Neural cell (in vitro differentiated cells): Measurements from ENCODE around the gene ADCY5. TPM values are rescaled to one million over a fixed set of nuclear protein-coding genes. Genes with fewer than 3 reads are reported as not detected.

ENCODE experiments used
- H2AFZ ChIP-seq: fragments of 200-600, 300-800 bp; sonication (generic), shearing (Covaris generic); 2 replicates; pipeline ENCODE4 v1.6.0; 2014; ENCODE audit warnings: low read depth, mild to moderate bottlenecking, antibody characterized with exemption, low read length, moderate library complexity
- H3F3A ChIP-seq: fragments of 200-600 bp; shearing (Covaris generic); 2 replicates; pipeline ENCODE4 v1.6.1; 2016; ENCODE audit warnings: mild to moderate bottlenecking, moderate library complexity, mixed read lengths, antibody characterized with exemption, low read length; ENCODE audit not compliant: insufficient read depth, poor library complexity, severe bottlenecking
- H3K27ac ChIP-seq: fragments of 200-600, 300-800 bp; sonication (generic), shearing (Covaris generic); 2 replicates; pipeline ENCODE4 v1.5.1; 2014; ENCODE audit warnings: mild to moderate bottlenecking, low read length, moderate library complexity
- H3K27me3 ChIP-seq: fragments of 300-800, 200-600 bp; sonication (generic), shearing (Covaris generic); 2 replicates; pipeline ENCODE4 v1.6.0; 2014; ENCODE audit warnings: mild to moderate bottlenecking, low read depth, low read length, moderate library complexity; ENCODE audit not compliant: insufficient read depth
- H3K36me3 ChIP-seq: fragments of 300-800, 200-600 bp; sonication (generic), shearing (Covaris generic); 2 replicates; pipeline ENCODE4 v1.5.1; 2014; ENCODE audit warnings: mild to moderate bottlenecking, antibody characterized with exemption, low read length, moderate library complexity; ENCODE audit not compliant: insufficient read depth
- H3K4me2 ChIP-seq: fragments of 300-800, 200-600 bp; sonication (generic), shearing (Covaris generic); 2 replicates; pipeline ENCODE4 v1.6.0; 2014; ENCODE audit warnings: mild to moderate bottlenecking, low read length
- H3K4me3 ChIP-seq: fragments of 300-800, 200-600 bp; sonication (generic), shearing (Covaris generic); 2 replicates; pipeline ENCODE4 v1.5.1; 2014; ENCODE audit warnings: mild to moderate bottlenecking, low read length, moderate library complexity
- H3K79me2 ChIP-seq: fragments of 200-600 bp; shearing (Covaris generic); replicated peaks from 2 replicates; pipeline ENCODE4 v1.6.0; 2014; ENCODE audit warnings: mild to moderate bottlenecking, low read length, moderate library complexity; ENCODE audit not compliant: insufficient read depth
- H3K9ac ChIP-seq: fragments of 300-800, 200-600 bp; sonication (generic), shearing (Covaris generic); 2 replicates; pipeline ENCODE4 v1.6.1; 2016; ENCODE audit warnings: mild to moderate bottlenecking, low read length, mixed read lengths
- H3K9me2 ChIP-seq: fragments of 200-600 bp; shearing (Covaris generic); 2 replicates; pipeline ENCODE4 v1.6.1; 2016; ENCODE audit warnings: mild to moderate bottlenecking, low read length, mixed read lengths; ENCODE audit not compliant: insufficient read depth
- H3K9me3 ChIP-seq: fragments of 200-600, 300-800 bp; sonication (generic), shearing (Covaris generic); 2 replicates; pipeline ENCODE4 v1.6.1; 2016; ENCODE audit warnings: mild to moderate bottlenecking, mixed run types, low read length, moderate library complexity, mixed read lengths
- H4K20me1 ChIP-seq: fragments of 200-600 bp; shearing (Covaris generic); 2 replicates; pipeline ENCODE4 v1.6.1; 2016; ENCODE audit warnings: mild to moderate bottlenecking, mixed run types; ENCODE audit not compliant: insufficient read depth
- EP300 ChIP-seq: fragments of 450-650 bp; conservative IDR thresholded peaks from 2 replicates; pipeline ENCODE4 v1.6.1; 2014; ENCODE audit warnings: antibody characterized with exemption, mild to moderate bottlenecking, moderate library complexity; ENCODE audit not compliant: poor library complexity, severe bottlenecking
- EZH2 ChIP-seq: fragments of 200-600, 300-800 bp; shearing (Covaris generic), sonication (generic); IDR thresholded peaks from 2 replicates; pipeline ENCODE4 v1.6.1; 2014; ENCODE audit warnings: antibody characterized with exemption, low read length, borderline replicate concordance, mild to moderate bottlenecking; ENCODE audit not compliant: insufficient read depth, poor library complexity, severe bottlenecking
- MXI1 ChIP-seq: fragments of 450-650 bp; conservative IDR thresholded peaks from 2 replicates; pipeline ENCODE4 v1.6.1; 2014; ENCODE audit warnings: antibody characterized with exemption, mild to moderate bottlenecking; ENCODE audit not compliant: poor library complexity, severe bottlenecking
- POLR2AphosphoS5 ChIP-seq: IDR thresholded peaks from 2 replicates; pipeline ENCODE4 v1.6.1; 2012
- RAD21 ChIP-seq: fragments of 450-650 bp; conservative IDR thresholded peaks from 2 replicates; pipeline ENCODE4 v1.6.1; 2014; ENCODE audit warnings: antibody characterized with exemption, mild to moderate bottlenecking, moderate library complexity
- SMC3 ChIP-seq: fragments of 450-650 bp; conservative IDR thresholded peaks from 2 replicates; pipeline ENCODE4 v1.6.1; 2014; ENCODE audit warnings: antibody characterized with exemption, mild to moderate bottlenecking, moderate library complexity; ENCODE audit not compliant: poor library complexity
- TAF1 ChIP-seq: IDR thresholded peaks from 2 replicates; pipeline ENCODE4 v1.6.1; 2012; ENCODE audit warnings: low read depth
- polyA plus RNA-seq: library from polyadenylated mRNA; depleted of rRNA; stranded (reverse); fragments of >200 nt; gene quantifications from 2 replicates; pipeline ENCODE4 v1.2.3, GENCODE V29; 2014
- TF ChIP-seq, protein P1 (sequence below): fragments of 450-650 bp; IDR thresholded peaks from 2 replicates; pipeline ENCODE4 v1.5.1; 2014; ENCODE audit warnings: antibody characterized with exemption, mild to moderate bottlenecking, moderate library complexity; ENCODE audit not compliant: poor library complexity, severe bottlenecking
- TF ChIP-seq, protein P2 (sequence below): IDR thresholded peaks from 2 replicates; pipeline ENCODE4 v1.6.1; 2012; ENCODE audit warnings: borderline replicate concordance

The ADCY5 gene
- polyA plus RNA-seq, 1 donor from 2014 or later, result 7.7 TPM

DNA sequence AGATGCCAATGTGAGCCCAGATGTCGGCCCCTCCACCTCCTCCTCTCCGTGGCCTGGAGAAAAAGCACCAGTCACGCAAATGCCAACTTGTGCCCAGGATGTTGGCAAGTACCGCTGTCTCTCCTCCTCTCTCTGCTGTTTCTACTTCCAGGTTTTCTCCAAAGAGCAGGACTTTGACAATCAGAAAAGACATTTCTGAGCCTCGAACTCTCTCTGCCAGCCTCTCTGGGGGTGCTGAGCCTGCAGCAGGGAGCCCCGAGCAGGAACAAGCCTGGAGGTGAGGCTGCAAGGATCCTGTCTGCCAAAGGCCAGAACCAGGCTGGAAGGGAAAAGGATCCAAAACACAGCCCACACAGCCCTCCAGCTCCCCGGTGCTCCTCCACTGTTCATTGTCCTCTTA lies 157.5 kb downstream of the ADCY5 start:
- TF ChIP-seq, protein P1, sequence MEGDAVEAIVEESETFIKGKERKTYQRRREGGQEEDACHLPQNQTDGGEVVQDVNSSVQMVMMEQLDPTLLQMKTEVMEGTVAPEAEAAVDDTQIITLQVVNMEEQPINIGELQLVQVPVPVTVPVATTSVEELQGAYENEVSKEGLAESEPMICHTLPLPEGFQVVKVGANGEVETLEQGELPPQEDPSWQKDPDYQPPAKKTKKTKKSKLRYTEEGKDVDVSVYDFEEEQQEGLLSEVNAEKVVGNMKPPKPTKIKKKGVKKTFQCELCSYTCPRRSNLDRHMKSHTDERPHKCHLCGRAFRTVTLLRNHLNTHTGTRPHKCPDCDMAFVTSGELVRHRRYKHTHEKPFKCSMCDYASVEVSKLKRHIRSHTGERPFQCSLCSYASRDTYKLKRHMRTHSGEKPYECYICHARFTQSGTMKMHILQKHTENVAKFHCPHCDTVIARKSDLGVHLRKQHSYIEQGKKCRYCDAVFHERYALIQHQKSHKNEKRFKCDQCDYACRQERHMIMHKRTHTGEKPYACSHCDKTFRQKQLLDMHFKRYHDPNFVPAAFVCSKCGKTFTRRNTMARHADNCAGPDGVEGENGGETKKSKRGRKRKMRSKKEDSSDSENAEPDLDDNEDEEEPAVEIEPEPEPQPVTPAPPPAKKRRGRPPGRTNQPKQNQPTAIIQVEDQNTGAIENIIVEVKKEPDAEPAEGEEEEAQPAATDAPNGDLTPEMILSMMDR, result no peak
- TF ChIP-seq EZH2 (no peak), TAF1 (no peak), EP300 (no peak), POLR2AphosphoS5 (no peak), SMC3 (no peak), MXI1 (no peak), RAD21 (no peak)
- TF ChIP-seq, protein P2, sequence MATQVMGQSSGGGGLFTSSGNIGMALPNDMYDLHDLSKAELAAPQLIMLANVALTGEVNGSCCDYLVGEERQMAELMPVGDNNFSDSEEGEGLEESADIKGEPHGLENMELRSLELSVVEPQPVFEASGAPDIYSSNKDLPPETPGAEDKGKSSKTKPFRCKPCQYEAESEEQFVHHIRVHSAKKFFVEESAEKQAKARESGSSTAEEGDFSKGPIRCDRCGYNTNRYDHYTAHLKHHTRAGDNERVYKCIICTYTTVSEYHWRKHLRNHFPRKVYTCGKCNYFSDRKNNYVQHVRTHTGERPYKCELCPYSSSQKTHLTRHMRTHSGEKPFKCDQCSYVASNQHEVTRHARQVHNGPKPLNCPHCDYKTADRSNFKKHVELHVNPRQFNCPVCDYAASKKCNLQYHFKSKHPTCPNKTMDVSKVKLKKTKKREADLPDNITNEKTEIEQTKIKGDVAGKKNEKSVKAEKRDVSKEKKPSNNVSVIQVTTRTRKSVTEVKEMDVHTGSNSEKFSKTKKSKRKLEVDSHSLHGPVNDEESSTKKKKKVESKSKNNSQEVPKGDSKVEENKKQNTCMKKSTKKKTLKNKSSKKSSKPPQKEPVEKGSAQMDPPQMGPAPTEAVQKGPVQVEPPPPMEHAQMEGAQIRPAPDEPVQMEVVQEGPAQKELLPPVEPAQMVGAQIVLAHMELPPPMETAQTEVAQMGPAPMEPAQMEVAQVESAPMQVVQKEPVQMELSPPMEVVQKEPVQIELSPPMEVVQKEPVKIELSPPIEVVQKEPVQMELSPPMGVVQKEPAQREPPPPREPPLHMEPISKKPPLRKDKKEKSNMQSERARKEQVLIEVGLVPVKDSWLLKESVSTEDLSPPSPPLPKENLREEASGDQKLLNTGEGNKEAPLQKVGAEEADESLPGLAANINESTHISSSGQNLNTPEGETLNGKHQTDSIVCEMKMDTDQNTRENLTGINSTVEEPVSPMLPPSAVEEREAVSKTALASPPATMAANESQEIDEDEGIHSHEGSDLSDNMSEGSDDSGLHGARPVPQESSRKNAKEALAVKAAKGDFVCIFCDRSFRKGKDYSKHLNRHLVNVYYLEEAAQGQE, result no peak
- Histone ChIP-seq H2AFZ (no peak overlapping the region), H3K36me3 (no peaks in the 10 kb centered on the region), H3K9me3 (no peaks in the 10 kb centered on the region), H3K4me2 (no peak overlapping the region), H3K79me2 (no peaks in the 10 kb centered on the region), H3K4me3 (no peak overlapping the region), H4K20me1 (no peaks in the 10 kb centered on the region), H3K9me2 (no peaks in the 10 kb centered on the region), H3K27ac (no peak overlapping the region), H3K27me3 (no peaks in the 10 kb centered on the region), H3F3A (no peaks in the 10 kb centered on the region), H3K9ac (no peak overlapping the region)

- no peak overlapping the region for H2AFZ ChIP-seq
- no peak overlapping the region for H3K27ac ChIP-seq
- no peaks in the 10 kb centered on the region for H3K36me3 ChIP-seq
- no peak overlapping the region for H3K9ac ChIP-seq
- no peak overlapping the region for H3K4me3 ChIP-seq
- TF ChIP-seq SMC3, result no peak
- TF ChIP-seq, protein P1, result no peak
- TF ChIP-seq EP300, result no peak
- no peak for TF ChIP-seq POLR2AphosphoS5
- TF ChIP-seq, protein P2, result no peak
- TF ChIP-seq EZH2, result no peak
- TF ChIP-seq MXI1, result no peak
- no peak for TF ChIP-seq RAD21
- TF ChIP-seq TAF1, result no peak
- no peaks in the 10 kb centered on the region for H3K27me3 ChIP-seq
- H3K9me2 ChIP-seq, result no peaks in the 10 kb centered on the region
- H4K20me1 ChIP-seq, result no peaks in the 10 kb centered on the region
- H3K79me2 ChIP-seq, result no peaks in the 10 kb centered on the region
- H3F3A ChIP-seq, result no peaks in the 10 kb centered on the region
- H3K9me3 ChIP-seq, result no peaks in the 10 kb centered on the region
- H3K4me2 ChIP-seq, result no peak overlapping the region
Measured at GRCh38 chr3:123290962-123291361, 157.9 kb downstream of the ADCY5 start.
